Measurements from ENCODE around the gene SMCO1. TPM values are rescaled to one million over a fixed set of nuclear protein-coding genes. Genes with fewer than 3 reads are reported as not detected.

Gene SMCO1
- total RNA-seq, 1 experiment from 2014 or later, result not detected

Other genes with a start within 250 kb of the SMCO1 start
- 41.4 and 47.9 TPM in 2 replicates for gene PCYT1A, start 227.6 kb downstream of the SMCO1 start, total RNA-seq (2014; rRNA removed; shearing (Covaris generic))
- 6.6 and 8.8 TPM in 2 replicates for gene DYNLT2B, start 197.1 kb downstream of the SMCO1 start, total RNA-seq (2014; rRNA removed; shearing (Covaris generic))
- gene TM4SF19, start 177.0 kb downstream of the SMCO1 start, total RNA-seq (2014; rRNA removed; shearing (Covaris generic)), result not detected in 2 replicates
- gene UBXN7, start 82.9 kb downstream of the SMCO1 start, total RNA-seq (2014; rRNA removed; shearing (Covaris generic)), result 19.0 and 22.2 TPM in 2 replicates
- gene RNF168, start 11.6 kb downstream of the SMCO1 start, total RNA-seq (2014; rRNA removed; shearing (Covaris generic)), result 9.5 and 13.6 TPM in 2 replicates
- 0.49 and 2.9 TPM in 2 replicates for gene WDR53, start 53.2 kb upstream of the SMCO1 start, total RNA-seq (2014; rRNA removed; shearing (Covaris generic))
- 19.6 and 29.2 TPM in 2 replicates for gene FBXO45, start 53.3 kb upstream of the SMCO1 start, total RNA-seq (2014; rRNA removed; shearing (Covaris generic))
- 7.1 and 11.6 TPM in 2 replicates for gene NRROS, start 124.3 kb upstream of the SMCO1 start, total RNA-seq (2014; rRNA removed; shearing (Covaris generic))
- 4.4 and 8.7 TPM in 2 replicates for gene CEP19, start 196.9 kb upstream of the SMCO1 start, total RNA-seq (2014; rRNA removed; shearing (Covaris generic))
- 21.7 and 22.0 TPM in 2 replicates for gene PIGX, start 197.0 kb upstream of the SMCO1 start, total RNA-seq (2014; rRNA removed; shearing (Covaris generic))
- gene PAK2, start 224.5 kb upstream of the SMCO1 start, total RNA-seq (2014; rRNA removed; shearing (Covaris generic)), result 33.5 and 37.6 TPM in 2 replicates

Data from G401 (cell line).